Endothelial cell of umbilical vein (primary cell): ENCODE measurements around the gene MAML3. TPM values are rescaled to one million over a fixed set of nuclear protein-coding genes. Genes with fewer than 3 reads are reported as not detected.
A peak's percentile ranks its signal among the peaks of the same experiment; 100 is the strongest.

ENCODE experiments used
- BruUV-seq: library from RNA; stranded (reverse); fragments of 400-500 nt; replicated peaks from 2 replicates; lab custom pipeline; 2021; lab: Mats Ljungman, UMichigan
- CTCF ChIA-PET: fragments of 300-600, 350-600 bp; sonication (Branson Sonifier 250); formaldehyde crosslinking; loops from one replicate; lab custom pipeline; 2021; ENCODE audit warnings: antibody characterized with exemption, inconsistent platforms; lab: Charles Lee
- POLR2A ChIA-PET: fragments of 300-600, 350-600 bp; sonication (Branson Sonifier 250); formaldehyde crosslinking; loops from one replicate; lab custom pipeline; 2021; ENCODE audit warnings: antibody characterized with exemption, inconsistent platforms; lab: Charles Lee
- DNase-seq: peaks from one replicate; pipeline ENCODE4 v3.0.0-alpha.2; 2011; ENCODE audit warnings: low read depth, low spot score
- FAIRE-seq: peaks from 2 replicates; lab custom pipeline; 2011; peaks lifted over from hg19 to GRCh38; lab: Jason Lieb, UNC
- H2AFZ ChIP-seq: 2 replicates; pipeline ENCODE4 v1.6.0; 2012; ENCODE audit warnings: low read depth, low read length, control low read depth, inconsistent platforms
- H3K27ac ChIP-seq: 2 replicates; pipeline ENCODE4 v1.5.1; 2011; ENCODE audit warnings: low read depth, mild to moderate bottlenecking, control low read depth, low read length, moderate library complexity; ENCODE audit not compliant: insufficient read depth
- H3K27me3 ChIP-seq, 2 experiments: 2 replicates each; pipeline versions ENCODE4 v1.6.0 to v1.6.1; 2011; ENCODE audit warnings: low read length in 2 of 2, mixed read lengths in 1 of 2; ENCODE audit not compliant: control insufficient read depth in 2 of 2, insufficient read depth in 2 of 2
- H3K36me3 ChIP-seq, 2 experiments: 2 replicates in 1 of 2; 3 replicates in 1 of 2; pipeline ENCODE4 v1.5.1; 2011; ENCODE audit warnings: low read length in 2 of 2, mild to moderate bottlenecking in 1 of 2, moderate library complexity in 1 of 2; ENCODE audit not compliant: control insufficient read depth in 2 of 2, insufficient read depth in 2 of 2; ENCODE audit errors: extremely low read depth in 1 of 2
- H3K4me1 ChIP-seq: 3 replicates; pipeline ENCODE4 v1.5.1; 2011; ENCODE audit warnings: mild to moderate bottlenecking, low read length; ENCODE audit not compliant: control insufficient read depth, insufficient read depth; ENCODE audit errors: extremely low read depth
- H3K4me2 ChIP-seq: 2 replicates; pipeline ENCODE4 v1.6.1; 2011; ENCODE audit warnings: low read length, control low read depth, mixed read lengths; ENCODE audit not compliant: insufficient read depth
- H3K4me3 ChIP-seq, 3 experiments: fragments of 200-600 bp in 1 of 3; sonication (generic), shearing (Covaris generic) in 1 of 3; replicated peaks in 1 of 3; 2 replicates each; pipeline ENCODE4 v1.5.1; 2011 to 2016; ENCODE audit warnings: control low read depth in 3 of 3, low read length in 3 of 3, mild to moderate bottlenecking in 2 of 3, inconsistent platforms in 1 of 3, low read depth in 1 of 3, moderate library complexity in 1 of 3; ENCODE audit not compliant: insufficient read depth in 1 of 3
- H3K79me2 ChIP-seq: 2 replicates; pipeline ENCODE4 v1.6.0; 2012; ENCODE audit warnings: low read length, inconsistent platforms; ENCODE audit not compliant: control insufficient read depth, insufficient read depth
- H3K9ac ChIP-seq: replicated peaks from 2 replicates; pipeline ENCODE3; 2011; ENCODE audit warnings: low read length, control low read depth; ENCODE audit not compliant: insufficient read depth; ENCODE audit errors: extremely low read depth
- H3K9me1 ChIP-seq: replicated peaks from 3 replicates; pipeline ENCODE4 v1.6.0; 2011; ENCODE audit warnings: mild to moderate bottlenecking, low read length; ENCODE audit not compliant: control insufficient read depth, insufficient read depth; ENCODE audit errors: extremely low read depth
- H3K9me3 ChIP-seq: replicated peaks from 2 replicates; pipeline ENCODE4 v1.5.1; 2012; ENCODE audit warnings: low read length, inconsistent platforms; ENCODE audit not compliant: control insufficient read depth, insufficient read depth
- H4K20me1 ChIP-seq: replicated peaks from 2 replicates; pipeline ENCODE3; 2011; ENCODE audit warnings: mild to moderate bottlenecking, low read length; ENCODE audit not compliant: control insufficient read depth, insufficient read depth; ENCODE audit errors: extremely low read depth
- CTCF ChIP-seq, 2 donors: IDR thresholded peaks; 1 replicate in 1 of 2; 2 replicates in 1 of 2; pipeline ENCODE4 v1.5.1; 2011; ENCODE audit warnings: low read length in 2 of 2, mild to moderate bottlenecking in 2 of 2, moderate library complexity in 2 of 2, control low read depth in 1 of 2, inconsistent platforms in 1 of 2, low read depth in 1 of 2; ENCODE audit not compliant: insufficient read depth in 1 of 2; ENCODE audit errors: extremely low read depth in 1 of 2
- EZH2 ChIP-seq: IDR thresholded peaks from 2 replicates; pipeline ENCODE4 v1.6.1; 2012; ENCODE audit warnings: borderline replicate concordance, low read depth, mild to moderate bottlenecking, moderate library complexity, low read length, inconsistent platforms; ENCODE audit not compliant: severe bottlenecking
- FOS ChIP-seq: IDR thresholded peaks from 2 replicates; pipeline ENCODE4 v1.6.1; 2011; ENCODE audit warnings: mild to moderate bottlenecking, low read length, moderate library complexity, borderline replicate concordance; ENCODE audit not compliant: insufficient read depth
- GATA2 ChIP-seq: IDR thresholded peaks from 2 replicates; pipeline ENCODE4 v1.7.0; 2011; ENCODE audit warnings: low read depth, mild to moderate bottlenecking, moderate library complexity, mixed read lengths, low read length; ENCODE audit not compliant: insufficient read length, insufficient read depth
- JUN ChIP-seq: IDR thresholded peaks from 2 replicates; pipeline ENCODE4 v1.6.1; 2011; ENCODE audit warnings: borderline replicate concordance, low read depth; ENCODE audit not compliant: insufficient read length, insufficient read depth
- MYC ChIP-seq: IDR thresholded peaks from one replicate; pipeline ENCODE4 v1.6.1; 2011; ENCODE audit warnings: mild to moderate bottlenecking, low read depth, low read length
- POLR2A ChIP-seq: IDR thresholded peaks from 2 replicates; pipeline ENCODE4 v1.6.1; 2012; ENCODE audit warnings: low read depth, mild to moderate bottlenecking, control low read depth, low read length
- POLR2AphosphoS5 ChIP-seq: IDR thresholded peaks from 2 replicates; pipeline ENCODE4 v1.6.1; 2012; ENCODE audit warnings: low read depth, mild to moderate bottlenecking, control low read depth, low read length, moderate library complexity; ENCODE audit not compliant: insufficient read depth
- dilution Hi-C: fragments of 300-500 bp; cut with MboI; formaldehyde crosslinking; loops from one replicate; pipeline ENCODE4 v1.15.0; 2019; ENCODE audit warnings: low sequenced_read_pairs; ENCODE audit not compliant: extremely low pct_ligation_motif_present
- intact Hi-C: fragments of 100-400 bp; cut with micrococcal nuclease; formaldehyde crosslinking; loops from one replicate; pipeline ENCODE4 v1.10.0; 2022
- polyA plus RNA-seq, 4 experiments: library from polyadenylated mRNA; depleted of rRNA in 3 of 4; stranded (reverse) in 3 of 4; unstranded in 1 of 4; fragments of >200 nt; gene quantifications; 2 replicates each; pipeline versions ENCODE4 v1.2.1 to v1.2.3, GENCODE V29; 2011 to 2012; ENCODE audit warnings: missing spikeins in 1 of 4
- total RNA-seq: library from RNA; stranded (reverse); gene quantifications from 2 replicates; pipeline ENCODE4 v1.2.3, GENCODE V29; 2021
- TF ChIP-seq, protein P1 (sequence below): IDR thresholded peaks from 2 replicates; pipeline ENCODE4 v1.6.1; 2011; ENCODE audit not compliant: insufficient read depth, insufficient read length

The MAML3 gene
- total and polyA plus RNA-seq, 2 donors (not counting 3 experiments of a cell fraction or from before 2014, with no cell fraction given), result 14.0 to 20.3 TPM

GRCh38 chr4:140163029-140163810 is 9.2 kb upstream of the MAML3 start:
- Histone ChIP-seq H3K79me2 (no peaks in the 10 kb centered on the region), H3K9me3 (no peaks in the 10 kb centered on the region), H3K4me2 (peak overlapping the region; percentile 64), H3K9me1 (no peaks in the 10 kb centered on the region), H3K27ac (peak overlapping the region; percentile 66), H2AFZ (peak overlapping the region; percentile 72), H3K36me3 (no peaks in the 10 kb centered on the region), H3K4me3 (peak overlapping the region in 1 of 3 experiments; percentile 20), H3K27me3 (no peaks in the 10 kb centered on the region), H3K4me1 (peaks cover 13% of the 10 kb centered on the region), H4K20me1 (no peaks in the 10 kb centered on the region), H3K9ac (peak overlapping the region; percentile 53)
- peak; percentile 94 for FAIRE-seq
- no TSS peak for BruUV-seq
- POLR2A ChIA-PET, result no interaction called here
- TF ChIP-seq POLR2A (peak; percentile 22), FOS (peak; percentile 83), EZH2 (no peak), JUN (peak; percentile 56), GATA2 (no peak), MYC (no peak), POLR2AphosphoS5 (peak; percentile 58), CTCF (IDR thresholded peaks at IDR 0.05; ENCODE audit: extremely low read depth in 1 of 2, insufficient read depth in 1 of 2, low read depth in 1 of 2, low read length in 2 of 2) (no peak)
- TF ChIP-seq, protein P1, sequence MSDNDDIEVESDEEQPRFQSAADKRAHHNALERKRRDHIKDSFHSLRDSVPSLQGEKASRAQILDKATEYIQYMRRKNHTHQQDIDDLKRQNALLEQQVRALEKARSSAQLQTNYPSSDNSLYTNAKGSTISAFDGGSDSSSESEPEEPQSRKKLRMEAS, result no peak
- intact Hi-C loops, result no loop called here
- dilution Hi-C loops, result no loop called here
- DNase-seq, result peak; percentile 91
- CTCF ChIA-PET, result interaction anchor here (0.8 to 4.1 kb wide), 15 partner anchors 7 to 429 kb away, joined by 3 to 24 read pairs (median 5); partner anchors contain the start of gene MAML3
